HG03432 (cell line): ENCODE results near the gene EBNA1BP2.
"Not testable (repeated sequence)": the region's sequence is repeated elsewhere in the genome, so short reads cannot be mapped to it uniquely, and the experiment has no call there.

ENCODE experiments used
- ATAC-seq: cut with Tn5 transposase; IDR thresholded peaks from one replicate; pipeline ENCODE4 v1.9.1; 2021; ENCODE audit warnings: mild to moderate bottlenecking, moderate library complexity; ENCODE audit not compliant: unreplicated experiment

Gene EBNA1BP2

GRCh38 chr1:43171876-43172526 lies at the start of gene EBNA1BP2, which contains the start of gene CFAP57:
EBNA1BP2 (minus strand) TSS chr1:43172290; CDS start chr1:43172118, 172 bp downstream.
CFAP57 (plus strand) TSS chr1:43172330; CDS start chr1:43172754, 424 bp downstream.
- ATAC-seq: peak; percentile 91

- ATAC-seq: no peak
These were observed 49.7 kb upstream of the EBNA1BP2 start for GRCh38 chr1:43221797-43222196.

- peak; percentile 61 for ATAC-seq
These were observed 49.1 kb upstream of the EBNA1BP2 start for GRCh38 chr1:43220905-43221778.

GRCh38 chr1:43217747-43218146 lies 45.7 kb upstream of the EBNA1BP2 start:
- ATAC-seq: no peak

GRCh38 chr1:43214501-43215444 lies 42.7 kb upstream of the EBNA1BP2 start:
- ATAC-seq: no peak

- ATAC-seq: not testable (repeated sequence)
These were observed 36.2 kb upstream of the EBNA1BP2 start for GRCh38 chr1:43208277-43208676.

GRCh38 chr1:43207229-43207853 lies 35.3 kb upstream of the EBNA1BP2 start:
- ATAC-seq: no peak

- no peak for ATAC-seq
These were observed 34.6 kb upstream of the EBNA1BP2 start for GRCh38 chr1:43206600-43207228.

- ATAC-seq: no peak
These were observed 33.6 kb upstream of the EBNA1BP2 start for GRCh38 chr1:43205671-43206070.

GRCh38 chr1:43204394-43204793 lies 32.3 kb upstream of the EBNA1BP2 start:
- no peak for ATAC-seq

- no peak for ATAC-seq
These were observed 31.8 kb upstream of the EBNA1BP2 start for GRCh38 chr1:43203859-43204258.

- peak; percentile 64 for ATAC-seq
These were observed 27.1 kb upstream of the EBNA1BP2 start for GRCh38 chr1:43199093-43199726.

- no peak for ATAC-seq
These were observed 25.4 kb upstream of the EBNA1BP2 start for GRCh38 chr1:43197343-43198127.

- ATAC-seq: no peak
These were observed 22.4 kb upstream of the EBNA1BP2 start for GRCh38 chr1:43194509-43194908.

- no peak for ATAC-seq
These were observed 16.0 kb upstream of the EBNA1BP2 start for GRCh38 chr1:43188106-43188505.

GRCh38 chr1:43184995-43185394 lies 12.9 kb upstream of the EBNA1BP2 start:
- ATAC-seq: no peak

- no peak for ATAC-seq
These were observed 12.3 kb upstream of the EBNA1BP2 start for GRCh38 chr1:43184388-43184787.

GRCh38 chr1:43177691-43178090 lies 5.6 kb upstream of the EBNA1BP2 start:
- no peak for ATAC-seq

GRCh38 chr1:43174873-43175272 lies 2.8 kb upstream of the EBNA1BP2 start:
- ATAC-seq: no peak
